ENCODE measurements around the gene MDM4.

MDM4 gene

GRCh38 chr1:204503122-204503912, 12.9 kb upstream of the MDM4 start:
- peak; percentile 77 for TF ChIP-seq CTCF (conservative IDR thresholded peaks at IDR 0.05)

GRCh38 chr1:204503913-204504519, 12.2 kb upstream of the MDM4 start:
- no peak for TF ChIP-seq CTCF (conservative IDR thresholded peaks at IDR 0.05)
- H3K27ac ChIP-seq, result peak overlapping the region; percentile 19; the same call in 1 of the 2 replicates

More at GRCh38 chr1:204503122-204503912, 12.9 kb upstream of the MDM4 start:
- peak overlapping the region; percentile 19; the same call in 1 of the 2 replicates for H3K27ac ChIP-seq

- peak overlapping the region; percentile 92 for H3K27ac ChIP-seq
- TF ChIP-seq CTCF (conservative IDR thresholded peaks at IDR 0.05), result no peak
Observed at GRCh38 chr1:204505674-204506200, 10.5 kb upstream of the MDM4 start.

- peak overlapping the region; percentile 92 for H3K27ac ChIP-seq
- TF ChIP-seq CTCF (conservative IDR thresholded peaks at IDR 0.05), result no peak
Observed at GRCh38 chr1:204506201-204506968, 9.8 kb upstream of the MDM4 start.

GRCh38 chr1:204506969-204507316, 9.3 kb upstream of the MDM4 start:
- TF ChIP-seq CTCF (conservative IDR thresholded peaks at IDR 0.05), result no peak
- H3K27ac ChIP-seq, result peak overlapping the region; percentile 92

- H3K27ac ChIP-seq, result peak overlapping the region; percentile 92
- TF ChIP-seq CTCF (conservative IDR thresholded peaks at IDR 0.05), result no peak
Observed at GRCh38 chr1:204507317-204508105, 8.7 kb upstream of the MDM4 start.

All from VCaP (cell line).